ENCODE data around the gene MT1M. TPM values are rescaled to one million over a fixed set of nuclear protein-coding genes. Genes with fewer than 3 reads are reported as not detected.

The MT1M gene
- total and polyA plus RNA-seq, 9 donors: 0.34 to 2.4 (median 0.63) TPM

- no peaks in the 10 kb centered on the region for H3K36me3 ChIP-seq (ENCODE audit: control insufficient read depth, insufficient read depth, low read length)
- no peaks in the 10 kb centered on the region for H3K27me3 ChIP-seq (ENCODE audit: control insufficient read depth, insufficient read depth, low read length)
- peaks cover 55% of the 10 kb centered on the region for H3K4me1 ChIP-seq (ENCODE audit: control insufficient read depth, insufficient read depth, low read length)
- DNase-seq: peak; percentile 97
- H3K9me3 ChIP-seq (replicated peaks; ENCODE audit: control insufficient read depth, low read depth, low read length): no peaks in the 10 kb centered on the region
- peak within 1 kb of the TSS; percentile 63 for H3K4me3 ChIP-seq (ENCODE audit: low read length)
- 5% methylated on average over 61 of the region's 62 CpGs for WGBS (ENCODE audit: insufficient coverage)
- peak within 1 kb of the TSS; percentile 91 for H3K27ac ChIP-seq (ENCODE audit: low read length)
These were observed 24.2 kb upstream of the MT1M start, which contains the start of gene MT2A for GRCh38 chr16:56608043-56608875. Gene MT2A (plus strand): TSS chr16:56608584. CDS start chr16:56608656, 72 bp downstream.

- 1% methylated on average over 15 of the region's 21 CpGs for WGBS (ENCODE audit: insufficient coverage)
- Histone ChIP-seq H3K27me3 (ENCODE audit: control insufficient read depth, insufficient read depth, low read length) (no peaks in the 10 kb centered on the region), H3K4me3 (ENCODE audit: low read length) (peak overlapping the region; percentile 63), H3K9me3 (replicated peaks; ENCODE audit: control insufficient read depth, low read depth, low read length) (no peaks in the 10 kb centered on the region), H3K4me1 (ENCODE audit: control insufficient read depth, insufficient read depth, low read length) (peaks cover 55% of the 10 kb centered on the region), H3K36me3 (ENCODE audit: control insufficient read depth, insufficient read depth, low read length) (no peaks in the 10 kb centered on the region), H3K27ac (ENCODE audit: low read length) (peak overlapping the region; percentile 87)
- DNase-seq: no peak
These were observed 23.5 kb upstream of the MT1M start for GRCh38 chr16:56608876-56609462.

GRCh38 chr16:56609463-56609921 is 23.0 kb upstream of the MT1M start:
- peak overlapping the region; percentile 63 for H3K4me3 ChIP-seq (ENCODE audit: low read length)
- peak; percentile 93 for DNase-seq
- H3K36me3 ChIP-seq (ENCODE audit: control insufficient read depth, insufficient read depth, low read length): no peaks in the 10 kb centered on the region
- peaks cover 55% of the 10 kb centered on the region for H3K4me1 ChIP-seq (ENCODE audit: control insufficient read depth, insufficient read depth, low read length)
- WGBS (ENCODE audit: insufficient coverage): 0% methylated on average over 3 of the region's 6 CpGs
- H3K27me3 ChIP-seq (ENCODE audit: control insufficient read depth, insufficient read depth, low read length): no peaks in the 10 kb centered on the region
- no peaks in the 10 kb centered on the region for H3K9me3 ChIP-seq (replicated peaks; ENCODE audit: control insufficient read depth, low read depth, low read length)
- peak overlapping the region; percentile 87 for H3K27ac ChIP-seq (ENCODE audit: low read length)

- DNase-seq: peak; percentile 49
- no peaks in the 10 kb centered on the region for H3K36me3 ChIP-seq (ENCODE audit: control insufficient read depth, insufficient read depth, low read length)
- peaks cover 55% of the 10 kb centered on the region for H3K4me1 ChIP-seq (ENCODE audit: control insufficient read depth, insufficient read depth, low read length)
- H3K27me3 ChIP-seq (ENCODE audit: control insufficient read depth, insufficient read depth, low read length): no peaks in the 10 kb centered on the region
- no peak overlapping the region for H3K4me3 ChIP-seq (ENCODE audit: low read length)
- no peaks in the 10 kb centered on the region for H3K9me3 ChIP-seq (replicated peaks; ENCODE audit: control insufficient read depth, low read depth, low read length)
- WGBS (ENCODE audit: insufficient coverage): 30% methylated on average over 10 of the region's 10 CpGs
- peak overlapping the region; percentile 87 for H3K27ac ChIP-seq (ENCODE audit: low read length)
These were observed 22.3 kb upstream of the MT1M start for GRCh38 chr16:56610017-56610608.

GRCh38 chr16:56610609-56611111 is 21.8 kb upstream of the MT1M start:
- DNase-seq: peak; percentile 67
- no peaks in the 10 kb centered on the region for H3K27me3 ChIP-seq (ENCODE audit: control insufficient read depth, insufficient read depth, low read length)
- 40% methylated on average over 1 of the region's 2 CpGs for WGBS (ENCODE audit: insufficient coverage)
- no peaks in the 10 kb centered on the region for H3K9me3 ChIP-seq (replicated peaks; ENCODE audit: control insufficient read depth, low read depth, low read length)
- peaks cover 55% of the 10 kb centered on the region for H3K4me1 ChIP-seq (ENCODE audit: control insufficient read depth, insufficient read depth, low read length)
- H3K4me3 ChIP-seq (ENCODE audit: low read length): no peak overlapping the region
- peak overlapping the region; percentile 87 for H3K27ac ChIP-seq (ENCODE audit: low read length)
- no peaks in the 10 kb centered on the region for H3K36me3 ChIP-seq (ENCODE audit: control insufficient read depth, insufficient read depth, low read length)

- 42% methylated on average over 1 of the region's 2 CpGs for WGBS (ENCODE audit: insufficient coverage)
- peak; percentile 61 for DNase-seq
- Histone ChIP-seq H3K4me1 (ENCODE audit: control insufficient read depth, insufficient read depth, low read length) (peaks cover 53% of the 10 kb centered on the region), H3K4me3 (ENCODE audit: low read length) (no peak overlapping the region), H3K27me3 (ENCODE audit: control insufficient read depth, insufficient read depth, low read length) (peaks cover 2% of the 10 kb centered on the region), H3K27ac (ENCODE audit: low read length) (peak overlapping the region; percentile 87), H3K9me3 (replicated peaks; ENCODE audit: control insufficient read depth, low read depth, low read length) (no peaks in the 10 kb centered on the region), H3K36me3 (ENCODE audit: control insufficient read depth, insufficient read depth, low read length) (no peaks in the 10 kb centered on the region)
These were observed 21.1 kb upstream of the MT1M start for GRCh38 chr16:56611281-56611833.

GRCh38 chr16:56613706-56614105 is 18.8 kb upstream of the MT1M start:
- peaks cover 14% of the 10 kb centered on the region for H3K27me3 ChIP-seq (ENCODE audit: control insufficient read depth, insufficient read depth, low read length)
- H3K36me3 ChIP-seq (ENCODE audit: control insufficient read depth, insufficient read depth, low read length): no peaks in the 10 kb centered on the region
- H3K4me1 ChIP-seq (ENCODE audit: control insufficient read depth, insufficient read depth, low read length): peaks cover 51% of the 10 kb centered on the region
- no peak for DNase-seq
- no peaks in the 10 kb centered on the region for H3K9me3 ChIP-seq (replicated peaks; ENCODE audit: control insufficient read depth, low read depth, low read length)
- H3K27ac ChIP-seq (ENCODE audit: low read length): no peak overlapping the region
- H3K4me3 ChIP-seq (ENCODE audit: low read length): no peak overlapping the region

- Histone ChIP-seq H3K4me1 (ENCODE audit: control insufficient read depth, insufficient read depth, low read length) (peaks cover 42% of the 10 kb centered on the region), H3K27ac (ENCODE audit: low read length) (no peak overlapping the region), H3K27me3 (ENCODE audit: control insufficient read depth, insufficient read depth, low read length) (peaks cover 14% of the 10 kb centered on the region), H3K4me3 (ENCODE audit: low read length) (no peak overlapping the region), H3K9me3 (replicated peaks; ENCODE audit: control insufficient read depth, low read depth, low read length) (no peaks in the 10 kb centered on the region), H3K36me3 (ENCODE audit: control insufficient read depth, insufficient read depth, low read length) (no peaks in the 10 kb centered on the region)
- no peak for DNase-seq
These were observed 17.9 kb upstream of the MT1M start for GRCh38 chr16:56614549-56614991.

GRCh38 chr16:56615353-56615752 is 17.1 kb upstream of the MT1M start:
- Histone ChIP-seq H3K27ac (ENCODE audit: low read length) (no peak overlapping the region), H3K36me3 (ENCODE audit: control insufficient read depth, insufficient read depth, low read length) (no peaks in the 10 kb centered on the region)
- WGBS (ENCODE audit: insufficient coverage): no CpG with 5 or more reads among the region's 3 CpGs

More at GRCh38 chr16:56615353-56615752, 17.1 kb upstream of the MT1M start:
- Histone ChIP-seq H3K27me3 (ENCODE audit: control insufficient read depth, insufficient read depth, low read length) (peaks cover 14% of the 10 kb centered on the region), H3K4me1 (ENCODE audit: control insufficient read depth, insufficient read depth, low read length) (peaks cover 35% of the 10 kb centered on the region), H3K9me3 (replicated peaks; ENCODE audit: control insufficient read depth, low read depth, low read length) (no peaks in the 10 kb centered on the region), H3K4me3 (ENCODE audit: low read length) (no peak overlapping the region)
- no peak for DNase-seq
